Ovary (tissue), 3 donors: ENCODE measurements around the gene NOVA2.

Source experiments
- EP300 ChIP-seq: sonication (generic); formaldehyde crosslinking; IDR thresholded peaks from one replicate; pipeline ENCODE4 v1.6.1; 2017; ENCODE audit warnings: antibody characterized with exemption
- POLR2A ChIP-seq: fragments of 450-650 bp; IDR thresholded peaks from one replicate; pipeline ENCODE4 v1.6.1; 2017; ENCODE audit warnings: antibody characterized with exemption, mild to moderate bottlenecking, moderate library complexity
- TF ChIP-seq, protein P1 (sequence below), 3 donors: fragments of 450-650 bp in 2 of 3; fragments of 200-600 bp in 1 of 3; IDR thresholded peaks; one replicate each; pipeline versions ENCODE4 v1.5.1 to v1.8.0; 2016 to 2022; ENCODE audit warnings: antibody characterized with exemption in 3 of 3, mild to moderate bottlenecking in 1 of 3
- donor health status: DM: no; HTN: no; CAD: no.

DNA sequence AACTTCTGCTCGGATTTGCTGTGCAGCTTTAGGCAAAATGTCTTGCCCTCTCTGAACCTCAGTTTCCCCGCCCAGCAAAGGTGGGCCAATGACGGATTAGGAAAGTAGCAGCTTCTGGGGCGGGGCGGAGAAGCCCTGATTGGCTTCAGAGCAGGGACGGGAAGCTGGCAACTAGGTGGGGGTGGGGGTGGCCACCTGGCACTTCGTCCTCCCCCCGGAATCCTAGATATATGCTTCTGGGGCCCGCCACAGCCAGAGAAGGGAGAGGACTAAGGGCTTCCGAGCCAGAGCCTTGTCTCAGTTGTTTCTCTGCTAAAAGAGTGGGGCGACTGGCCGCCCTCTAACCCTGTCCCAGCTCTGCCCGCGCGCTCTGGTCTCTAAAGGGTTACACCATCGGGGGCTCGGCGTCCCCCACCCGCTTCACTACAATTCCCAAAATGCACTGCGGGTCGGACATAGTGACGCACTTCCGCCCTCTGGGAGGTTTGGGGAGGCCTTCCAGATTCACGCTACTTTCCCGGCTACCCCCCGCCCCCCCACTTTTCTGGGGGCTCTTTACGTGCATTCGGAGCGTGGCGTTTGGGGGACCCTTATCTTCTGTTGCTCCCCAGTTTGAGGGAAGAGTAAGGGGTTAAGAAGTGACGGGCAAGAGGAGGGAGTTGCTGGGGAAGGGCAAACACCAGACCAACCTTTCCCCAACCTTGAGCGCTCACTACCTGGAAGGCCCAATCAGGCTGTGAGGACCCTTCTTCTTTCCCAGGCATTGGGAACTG is 87.1 kb downstream of the NOVA2 start:
- TF ChIP-seq, protein P1, sequence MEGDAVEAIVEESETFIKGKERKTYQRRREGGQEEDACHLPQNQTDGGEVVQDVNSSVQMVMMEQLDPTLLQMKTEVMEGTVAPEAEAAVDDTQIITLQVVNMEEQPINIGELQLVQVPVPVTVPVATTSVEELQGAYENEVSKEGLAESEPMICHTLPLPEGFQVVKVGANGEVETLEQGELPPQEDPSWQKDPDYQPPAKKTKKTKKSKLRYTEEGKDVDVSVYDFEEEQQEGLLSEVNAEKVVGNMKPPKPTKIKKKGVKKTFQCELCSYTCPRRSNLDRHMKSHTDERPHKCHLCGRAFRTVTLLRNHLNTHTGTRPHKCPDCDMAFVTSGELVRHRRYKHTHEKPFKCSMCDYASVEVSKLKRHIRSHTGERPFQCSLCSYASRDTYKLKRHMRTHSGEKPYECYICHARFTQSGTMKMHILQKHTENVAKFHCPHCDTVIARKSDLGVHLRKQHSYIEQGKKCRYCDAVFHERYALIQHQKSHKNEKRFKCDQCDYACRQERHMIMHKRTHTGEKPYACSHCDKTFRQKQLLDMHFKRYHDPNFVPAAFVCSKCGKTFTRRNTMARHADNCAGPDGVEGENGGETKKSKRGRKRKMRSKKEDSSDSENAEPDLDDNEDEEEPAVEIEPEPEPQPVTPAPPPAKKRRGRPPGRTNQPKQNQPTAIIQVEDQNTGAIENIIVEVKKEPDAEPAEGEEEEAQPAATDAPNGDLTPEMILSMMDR (IDR thresholded peaks at IDR 0.05), result peak in 1 of 3 donors; percentile 5
- peak; percentile 84 for TF ChIP-seq POLR2A
- TF ChIP-seq EP300, result no peak
